DMS114 treated with DMSO at 0.1 percent for 48 hours (cell line): ENCODE measurements around the gene EPHA7.

Experiments used
- DNase-seq: peaks from one replicate; lab custom pipeline; 2025; ENCODE audit not compliant: unreplicated experiment; lab: John Stamatoyannopoulos, UW

EPHA7 gene

DNA sequence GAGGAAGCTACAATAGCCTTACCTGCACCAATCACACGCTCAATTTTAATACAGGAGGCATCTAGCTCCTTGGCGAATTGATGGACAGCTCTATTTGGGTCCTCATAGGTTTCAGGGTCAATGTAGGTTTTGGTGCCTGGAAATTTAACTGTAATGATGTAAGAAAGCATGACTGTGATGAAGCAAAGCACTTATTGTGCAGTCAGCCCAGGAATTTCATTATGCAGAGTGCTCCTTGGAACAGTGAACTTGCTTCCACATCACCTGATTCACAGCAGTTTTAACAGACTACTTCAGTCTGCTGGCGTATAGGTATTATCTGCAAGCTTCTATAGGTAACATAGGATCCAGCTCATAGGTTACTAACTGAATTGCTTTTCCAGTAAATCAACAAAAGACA, 160.0 kb downstream of the EPHA7 start:
- no peak for DNase-seq

- no peak for DNase-seq
These were observed 166.4 kb downstream of the EPHA7 start for GRCh38 chr6:93252930-93253329.

- no peak for DNase-seq
These were observed 170.7 kb downstream of the EPHA7 start for GRCh38 chr6:93248631-93249030.

DNA sequence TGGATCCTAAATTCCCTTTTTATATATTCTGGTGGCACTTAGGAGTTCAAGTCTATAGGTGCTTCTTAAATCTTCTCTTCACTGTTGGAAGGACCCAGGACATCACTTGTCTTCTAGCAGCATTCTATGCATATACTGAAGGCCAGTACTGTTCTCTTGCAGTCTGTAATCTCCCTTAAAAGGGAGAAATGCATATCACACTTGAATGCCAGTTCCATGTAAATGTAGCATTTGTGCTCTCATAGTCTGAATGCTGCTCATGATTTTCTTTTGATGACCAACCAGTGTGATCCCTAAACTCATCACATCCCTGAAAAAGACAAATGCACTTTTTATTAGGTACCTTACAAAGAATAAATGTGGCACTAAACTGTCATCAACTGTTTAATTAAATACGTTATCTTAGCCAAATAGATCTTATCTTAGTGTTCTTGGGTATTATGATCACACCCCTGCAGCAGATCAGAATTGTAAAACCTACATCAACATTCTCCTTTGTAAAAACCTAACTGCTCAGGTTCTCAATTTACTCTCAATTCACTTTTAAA, 176.1 kb downstream of the EPHA7 start:
- DNase-seq: no peak

DNA sequence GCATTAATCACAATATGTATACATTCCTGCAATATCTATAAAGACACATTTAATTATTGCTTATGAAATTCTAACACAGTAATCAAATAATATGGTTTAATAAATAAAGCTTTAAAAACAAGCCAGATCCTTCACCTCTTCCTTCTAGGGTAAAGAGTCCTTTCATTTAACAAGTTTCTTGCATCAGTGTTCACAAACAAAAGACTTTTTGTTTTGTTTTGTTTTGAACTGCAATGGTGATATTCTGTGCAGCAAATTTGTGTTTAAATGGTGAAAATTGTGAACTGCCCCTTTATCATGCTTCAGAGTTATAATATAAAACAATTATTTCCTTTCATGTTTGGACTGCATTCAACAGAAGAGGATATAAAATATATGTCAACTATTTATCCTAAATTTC, 177.3 kb downstream of the EPHA7 start:
- DNase-seq: no peak

GRCh38 chr6:93238632-93239031, 180.7 kb downstream of the EPHA7 start:
- DNase-seq: no peak

- no peak for DNase-seq
These were observed 183.6 kb downstream of the EPHA7 start for GRCh38 chr6:93235775-93236174.

- DNase-seq: no peak
These were observed 192.5 kb downstream of the EPHA7 start for GRCh38 chr6:93226822-93227221.

DNA sequence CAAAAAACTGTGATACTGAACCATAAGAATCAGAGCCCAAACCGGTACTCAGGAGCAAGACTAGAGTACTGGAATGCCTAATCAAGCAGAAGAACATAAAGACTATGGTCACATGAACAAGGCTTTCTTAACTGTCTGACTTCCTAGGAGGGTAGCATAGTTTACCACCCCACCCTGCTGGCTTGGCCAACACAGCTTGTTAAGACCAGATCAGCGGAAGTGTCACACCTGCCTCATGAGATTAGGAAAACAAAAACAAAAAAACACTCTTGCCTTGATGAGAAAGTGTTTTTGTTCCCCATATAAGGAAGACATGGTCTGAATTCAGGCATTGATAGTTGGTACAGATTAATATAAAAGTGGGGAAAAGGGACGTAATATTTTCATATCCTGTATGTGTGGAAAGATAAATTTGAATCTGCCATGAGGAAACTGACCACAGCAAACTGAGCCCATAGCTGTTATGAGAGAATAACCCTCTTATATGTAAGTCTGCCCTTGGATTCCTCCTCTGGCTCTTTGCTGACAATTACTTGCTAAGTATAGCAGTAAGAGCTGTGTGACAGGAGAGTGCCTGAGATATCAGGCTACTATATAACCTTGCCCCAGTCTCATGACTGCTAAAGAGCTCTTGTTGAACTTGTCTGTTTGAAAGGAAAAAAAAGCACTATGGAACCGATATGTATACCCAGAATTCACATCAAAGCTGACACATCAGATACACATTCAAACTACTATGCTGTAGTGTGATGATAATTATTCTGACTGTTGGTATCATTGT, 197.1 kb downstream of the EPHA7 start:
- no peak for DNase-seq

- DNase-seq: no peak
These were observed 199.9 kb downstream of the EPHA7 start for GRCh38 chr6:93219447-93219846.

DNA sequence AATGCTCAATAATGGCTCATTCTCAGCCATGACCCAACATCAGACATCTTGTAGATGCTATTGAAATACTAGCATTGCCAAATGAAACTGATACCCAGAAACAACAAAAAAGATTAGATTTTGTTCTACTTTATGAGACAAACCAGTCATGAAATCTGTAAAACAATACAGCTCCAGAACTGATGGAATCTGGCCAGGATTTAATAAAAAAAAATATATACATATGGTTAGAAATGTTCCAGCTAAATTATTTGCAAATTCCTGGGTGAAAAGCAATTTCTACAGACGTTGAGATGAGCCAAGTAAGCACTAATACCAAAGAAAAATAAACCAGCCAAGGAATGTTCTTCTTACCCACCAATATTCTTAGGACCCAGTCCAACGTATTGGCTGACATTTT, 201.3 kb downstream of the EPHA7 start:
- DNase-seq: no peak

GRCh38 chr6:93213028-93213427, 206.3 kb downstream of the EPHA7 start:
- no peak for DNase-seq

- DNase-seq: no peak
These were observed 208.5 kb downstream of the EPHA7 start for GRCh38 chr6:93210908-93211307.

- DNase-seq: no peak
These were observed 210.0 kb downstream of the EPHA7 start for GRCh38 chr6:93209358-93209757.

DNA sequence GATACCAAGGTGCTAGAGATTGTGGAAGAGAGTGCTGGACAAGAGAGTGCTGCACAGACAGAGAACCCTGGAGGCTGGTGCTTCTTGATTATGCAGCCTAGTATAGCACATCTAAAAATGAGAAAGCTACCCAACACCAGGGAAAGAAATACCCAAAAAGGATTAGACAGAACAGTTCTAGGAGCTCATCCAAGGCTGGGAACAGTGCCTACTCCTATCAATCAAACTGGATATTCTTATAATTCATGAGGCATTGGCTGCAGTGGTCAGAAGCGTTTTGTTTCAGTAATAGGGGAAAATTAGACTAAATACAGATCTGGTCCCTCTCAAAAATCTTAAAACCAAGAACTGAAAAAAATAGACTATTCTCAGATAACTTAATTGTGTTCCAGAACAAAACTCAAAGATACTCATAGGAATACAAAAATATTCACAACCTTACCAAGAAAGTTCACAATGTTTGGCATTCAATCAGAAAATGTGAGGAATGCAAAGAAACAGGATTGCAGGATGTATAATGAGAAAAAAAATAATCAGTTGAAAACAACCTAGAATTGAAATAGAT, 222.9 kb downstream of the EPHA7 start:
- DNase-seq: no peak

DNA sequence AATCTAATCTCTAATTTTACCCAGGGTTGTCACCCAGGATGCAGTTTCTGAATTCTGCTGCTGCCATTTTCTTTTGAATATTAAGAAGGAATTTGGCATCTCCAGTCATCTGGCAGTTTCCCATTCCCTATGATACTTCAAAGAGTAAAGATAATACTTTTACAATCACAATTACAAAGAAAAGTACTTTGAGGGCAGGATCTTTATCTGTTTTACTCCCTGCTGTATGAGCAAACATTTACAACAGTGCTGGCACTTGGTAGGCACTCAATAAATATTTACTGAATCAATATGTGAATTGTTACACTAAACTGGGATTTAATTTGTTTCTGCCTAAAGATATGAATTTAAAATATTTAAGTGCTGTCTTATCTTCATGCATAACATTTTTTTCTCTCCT, 224.9 kb downstream of the EPHA7 start:
- DNase-seq: no peak

- no peak for DNase-seq
These were observed 225.5 kb downstream of the EPHA7 start for GRCh38 chr6:93193868-93194267.
